ENCODE results near the gene NINL. TPM values are rescaled to one million over a fixed set of nuclear protein-coding genes. Genes with fewer than 3 reads are reported as not detected.

NINL gene
- total and polyA plus RNA-seq, 2 of the 8 experiments (the other 6 are each of a cell fraction or from before 2014, with no cell fraction given), result 15.3 to 30.0 TPM

DNA sequence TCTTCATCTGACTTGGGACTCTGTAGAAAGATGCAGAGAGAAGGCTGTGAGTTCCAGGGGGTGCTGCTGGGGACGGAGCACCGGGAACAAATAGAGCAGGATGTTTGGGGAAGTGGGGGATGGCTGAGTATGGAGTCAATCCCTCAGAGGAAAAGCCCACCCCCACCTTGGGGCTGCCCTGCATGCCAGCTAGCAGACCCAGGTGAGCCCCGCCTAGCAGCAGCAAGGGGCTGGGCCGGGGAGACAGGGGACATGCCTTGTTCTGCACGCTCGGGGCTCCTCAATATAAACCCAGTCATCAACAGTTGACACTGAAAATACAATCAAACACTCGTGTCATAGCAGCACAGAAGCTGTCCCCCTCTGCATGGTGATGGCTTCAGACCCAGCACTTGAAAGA lies 74.6 kb downstream of the NINL start:
- H3K4me2 ChIP-seq (ENCODE audit: insufficient read depth in 1 of 2, low read depth in 2 of 2, low read length in 2 of 2), result no peak overlapping the region
- H3K23me2 ChIP-seq (ENCODE audit: low read depth, low read length), result no peaks in the 10 kb centered on the region
- no peak overlapping the region for H4K91ac ChIP-seq (replicated peaks; ENCODE audit: insufficient read length, low read length)
- H3K27ac ChIP-seq (ENCODE audit: low read depth, low read length), result no peak overlapping the region
- no peaks in the 10 kb centered on the region for H3K27me3 ChIP-seq (replicated peaks in 1 of 4; ENCODE audit: control insufficient read depth in 3 of 4, extremely low read depth in 1 of 4, insufficient read depth in 3 of 4, low read length in 3 of 4)
- H2BK15ac ChIP-seq (ENCODE audit: low read length), result no peak overlapping the region
- H3K36me3 ChIP-seq (ENCODE audit: control insufficient read depth in 2 of 4, insufficient read depth in 4 of 4, low read length in 3 of 4), result peaks cover 0 to 55% (median 44%) of the 10 kb centered on the region in 4 experiments; a peak in 6 of 8 replicates
- no peak overlapping the region; the same call in 1 of the 2 replicates for H2BK5ac ChIP-seq (ENCODE audit: low read depth, low read length)
- FAIRE-seq, result no peak
- no peak overlapping the region for H2BK120ac ChIP-seq (replicated peaks; ENCODE audit: low read depth, low read length)
- no peak overlapping the region for H2AK5ac ChIP-seq (ENCODE audit: low read depth, low read length)
- no peak overlapping the region for H3K14ac ChIP-seq (ENCODE audit: insufficient read length)
- H3K9ac ChIP-seq (replicated peaks in 1 of 4; ENCODE audit: extremely low read depth in 1 of 4, low read depth in 3 of 4, low read length in 3 of 4), result no peak overlapping the region
- H2BK12ac ChIP-seq (ENCODE audit: low read depth, low read length), result no peak overlapping the region
- H3K4me3 ChIP-seq (ENCODE audit: extremely low read depth in 1 of 4, insufficient read depth in 2 of 4, low read depth in 3 of 4, low read length in 4 of 4), result no peak overlapping the region
- peaks cover 13 to 14% of the 10 kb centered on the region in 2 experiments for H3K9me3 ChIP-seq (ENCODE audit: insufficient read depth in 2 of 2, low read depth in 1 of 2, low read length in 1 of 2)
- no peak overlapping the region for H4K8ac ChIP-seq (ENCODE audit: extremely low read depth, insufficient read depth, low read length)
- H3K23ac ChIP-seq (ENCODE audit: insufficient read length), result no peak overlapping the region
- H3K4ac ChIP-seq (replicated peaks; ENCODE audit: insufficient read length, low read depth, low read length), result no peak overlapping the region
- no peaks in the 10 kb centered on the region; a peak in 1 of 4 replicates for H3K79me2 ChIP-seq (ENCODE audit: control insufficient read depth in 1 of 2, insufficient read depth in 2 of 2, low read length in 2 of 2)
- no peak overlapping the region for H2AFZ ChIP-seq (ENCODE audit: low read length)
- ChIA-PET CTCF (ENCODE audit: partially characterized antibody) (no interaction called here), POLR2A (ENCODE audit: partially characterized antibody) (no interaction called here)
- no peaks in the 10 kb centered on the region for H3K4me1 ChIP-seq (replicated peaks in 1 of 4; ENCODE audit: control insufficient read depth in 3 of 4, insufficient read depth in 4 of 4, low read length in 3 of 4)
- H3K18ac ChIP-seq (ENCODE audit: extremely low read depth, low read length), result no peak overlapping the region
- no peaks in the 10 kb centered on the region for H3K79me1 ChIP-seq (ENCODE audit: low read depth, low read length)
- peaks cover 3 to 9% of the 10 kb centered on the region in 2 experiments for H4K20me1 ChIP-seq (replicated peaks in 1 of 2; ENCODE audit: control insufficient read depth in 1 of 2, insufficient read depth in 2 of 2, low read length in 2 of 2)
- no peak overlapping the region for H2BK20ac ChIP-seq (ENCODE audit: low read length)
- H4K5ac ChIP-seq (ENCODE audit: insufficient read length, low read depth, low read length), result no peak overlapping the region
- no peak for DNase-seq (ENCODE audit: low read depth in 1 of 2, low spot score in 2 of 2)
- WGBS, 2 experiments (ENCODE audit: extremely low coverage in 1 of 2, insufficient coverage in 1 of 2, insufficient read length in 1 of 2, insufficient replicate concordance in 2 of 2, low coverage in 1 of 2, low lambda C conversion rate in 2 of 2, missing lambda C conversion rate in 1 of 2), result 82% methylated on average over 7 of the region's 7 CpGs; no CpG with 5 or more reads in 1 of the 2 experiments
- no peak overlapping the region for H3K56ac ChIP-seq (replicated peaks; ENCODE audit: insufficient read length, low read depth, low read length)
- TF ChIP-seq EP300 (IDR thresholded peaks at IDR 0.05; ENCODE audit: borderline replicate concordance in 1 of 2, low read depth in 2 of 2, low read length in 2 of 2), result no peak
- TF ChIP-seq HDAC6 (IDR thresholded peaks at IDR 0.05; ENCODE audit: low read depth, low read length), result no peak
- no peak for TF ChIP-seq SRF (IDR thresholded peaks at IDR 0.05; ENCODE audit: low read depth, low read length)
- TF ChIP-seq CHD2 (IDR thresholded peaks at IDR 0.05; ENCODE audit: low read length), result no peak
- no peak for TF ChIP-seq BCL11A (IDR thresholded peaks at IDR 0.05; ENCODE audit: low read depth in 2 of 2, low read length in 2 of 2)
- no peak for TF ChIP-seq RBBP5 (IDR thresholded peaks at IDR 0.05; ENCODE audit: borderline replicate concordance, low read depth, low read length)
- TF ChIP-seq HDAC2 (IDR thresholded peaks at IDR 0.05; ENCODE audit: borderline replicate concordance in 1 of 2, low read depth in 2 of 2, low read length in 2 of 2), result no peak
- TF ChIP-seq JUND (IDR thresholded peaks at IDR 0.05; ENCODE audit: low read length), result no peak
- no peak for TF ChIP-seq SUZ12 (IDR thresholded peaks at IDR 0.05; ENCODE audit: low read length)
- TF ChIP-seq SIN3A (conservative IDR thresholded peaks at IDR 0.05 in 1 of 2, IDR thresholded peaks at IDR 0.05 in 1 of 2; ENCODE audit: low read depth in 1 of 2, low read length in 2 of 2), result no peak
- TF ChIP-seq KDM4A (IDR thresholded peaks at IDR 0.05; ENCODE audit: low read depth, low read length, severe bottlenecking), result no peak
- TF ChIP-seq, protein P1, sequence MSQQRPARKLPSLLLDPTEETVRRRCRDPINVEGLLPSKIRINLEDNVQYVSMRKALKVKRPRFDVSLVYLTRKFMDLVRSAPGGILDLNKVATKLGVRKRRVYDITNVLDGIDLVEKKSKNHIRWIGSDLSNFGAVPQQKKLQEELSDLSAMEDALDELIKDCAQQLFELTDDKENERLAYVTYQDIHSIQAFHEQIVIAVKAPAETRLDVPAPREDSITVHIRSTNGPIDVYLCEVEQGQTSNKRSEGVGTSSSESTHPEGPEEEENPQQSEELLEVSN (IDR thresholded peaks at IDR 0.05), result no peak
- TF ChIP-seq POLR2A (IDR thresholded peaks at IDR 0.05; ENCODE audit: control extremely low read depth in 1 of 2, low read depth in 2 of 2, low read length in 2 of 2), result no peak
